Effector memory CD4-positive, alpha-beta T cell (primary cell): ENCODE results near the gene TMEM151B.
A peak's percentile ranks its signal among the peaks of the same experiment; 100 is the strongest.

Experiments
- DNase-seq, 3 donors: peaks; one replicate each; pipeline ENCODE4 v3.0.0-alpha.2; 2020
- H3K27ac ChIP-seq: 2 replicates; pipeline ENCODE4 v1.7.0; 2013; ENCODE audit warnings: mild to moderate bottlenecking, low read length, moderate library complexity; ENCODE audit not compliant: insufficient read depth, poor library complexity, severe bottlenecking
- H3K27me3 ChIP-seq: replicated peaks from 2 replicates; pipeline ENCODE4 v1.7.0; 2013; ENCODE audit warnings: mild to moderate bottlenecking, low read length; ENCODE audit not compliant: insufficient read depth, control insufficient read depth, poor library complexity, severe bottlenecking
- H3K36me3 ChIP-seq: 2 replicates; pipeline ENCODE4 v1.7.0; 2013; ENCODE audit warnings: mild to moderate bottlenecking, low read length, moderate library complexity; ENCODE audit not compliant: control insufficient read depth, insufficient read depth
- H3K4me1 ChIP-seq: 2 replicates; pipeline ENCODE4 v1.7.0; 2013; ENCODE audit warnings: low read length, mild to moderate bottlenecking; ENCODE audit not compliant: control insufficient read depth, insufficient read depth, poor library complexity, severe bottlenecking
- H3K4me3 ChIP-seq: 2 replicates; pipeline ENCODE4 v1.7.0; 2013; ENCODE audit warnings: low read length, low read depth, mild to moderate bottlenecking; ENCODE audit not compliant: insufficient read depth, poor library complexity, severe bottlenecking
- H3K9me3 ChIP-seq: 2 replicates; pipeline ENCODE4 v1.7.0; 2013; ENCODE audit warnings: mild to moderate bottlenecking, low read length, moderate library complexity; ENCODE audit not compliant: control insufficient read depth

Gene TMEM151B

DNA sequence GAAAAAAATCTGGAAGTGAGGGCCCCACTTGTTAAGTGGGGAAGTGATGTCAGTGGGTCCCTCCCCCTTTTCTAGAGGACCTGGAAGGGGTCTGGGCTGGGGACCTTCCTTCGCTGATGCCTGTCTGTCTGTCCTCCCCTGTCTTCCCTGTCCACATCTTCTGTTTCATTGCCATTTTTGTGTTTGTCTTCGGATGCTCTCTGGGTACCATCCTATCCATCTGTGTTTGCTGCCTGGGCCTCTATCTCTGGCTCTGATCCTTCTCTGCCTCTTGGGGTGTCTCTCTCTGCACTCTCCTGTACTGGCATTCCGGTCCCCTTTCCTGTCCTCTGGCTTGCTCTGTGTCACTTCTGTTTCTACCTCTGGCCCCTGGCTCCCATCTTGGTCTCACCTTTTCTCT lies 2.3 kb downstream of the TMEM151B start:
- no peaks in the 10 kb centered on the region for H3K36me3 ChIP-seq
- H3K4me3 ChIP-seq: no peak overlapping the region
- no peak for DNase-seq
- peaks cover 10% of the 10 kb centered on the region for H3K4me1 ChIP-seq
- peaks cover 47% of the 10 kb centered on the region for H3K27me3 ChIP-seq
- H3K9me3 ChIP-seq: no peaks in the 10 kb centered on the region
- H3K27ac ChIP-seq: no peak overlapping the region

DNA sequence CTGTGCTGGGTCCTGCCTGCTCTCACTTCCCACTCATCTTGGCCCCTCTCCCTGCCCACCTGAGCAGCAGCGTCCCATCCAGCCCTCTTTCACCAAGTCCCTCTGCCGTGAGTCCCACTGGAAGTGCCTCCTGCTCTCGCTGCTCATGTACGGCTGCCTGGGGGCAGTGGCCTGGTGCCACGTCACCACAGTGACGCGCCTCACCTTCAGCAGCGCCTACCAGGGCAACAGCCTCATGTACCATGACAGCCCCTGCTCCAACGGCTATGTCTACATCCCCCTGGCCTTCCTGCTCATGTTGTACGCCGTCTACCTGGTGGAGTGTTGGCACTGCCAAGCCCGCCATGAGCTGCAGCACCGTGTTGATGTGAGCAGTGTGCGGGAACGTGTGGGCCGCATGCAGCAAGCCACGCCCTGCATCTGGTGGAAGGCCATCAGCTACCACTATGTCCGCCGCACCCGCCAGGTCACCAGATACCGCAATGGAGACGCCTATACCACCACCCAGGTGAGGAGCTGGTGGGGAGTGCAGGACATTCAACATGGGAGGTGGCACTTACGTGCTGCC lies 2.8 kb downstream of the TMEM151B start:
- Histone ChIP-seq H3K4me3 (no peak overlapping the region), H3K27me3 (peaks cover 47% of the 10 kb centered on the region), H3K9me3 (no peaks in the 10 kb centered on the region), H3K4me1 (peaks cover 10% of the 10 kb centered on the region), H3K27ac (no peak overlapping the region), H3K36me3 (no peaks in the 10 kb centered on the region)
- DNase-seq: no peak

DNA sequence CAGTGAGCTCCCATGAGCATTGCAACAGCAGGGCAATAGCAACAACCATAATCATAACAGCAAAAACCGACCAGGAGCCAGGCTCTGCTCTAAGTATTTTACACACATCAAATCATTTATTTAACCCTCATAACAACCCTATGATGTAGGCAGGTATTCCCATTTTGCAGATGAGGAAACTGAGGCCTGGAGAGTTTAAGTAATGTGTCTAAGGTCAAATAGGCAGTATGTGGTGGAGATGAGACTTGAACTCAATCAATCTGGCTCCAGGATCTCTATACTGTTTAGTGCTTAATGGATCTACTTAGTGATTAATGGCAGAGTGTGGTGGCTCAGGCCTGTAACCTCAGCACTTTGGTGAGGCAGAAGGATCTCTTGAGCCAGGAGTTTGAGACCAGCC lies 3.4 kb downstream of the TMEM151B start:
- DNase-seq: no peak
- H3K27ac ChIP-seq: no peak overlapping the region
- H3K27me3 ChIP-seq: peaks cover 44% of the 10 kb centered on the region

DNA sequence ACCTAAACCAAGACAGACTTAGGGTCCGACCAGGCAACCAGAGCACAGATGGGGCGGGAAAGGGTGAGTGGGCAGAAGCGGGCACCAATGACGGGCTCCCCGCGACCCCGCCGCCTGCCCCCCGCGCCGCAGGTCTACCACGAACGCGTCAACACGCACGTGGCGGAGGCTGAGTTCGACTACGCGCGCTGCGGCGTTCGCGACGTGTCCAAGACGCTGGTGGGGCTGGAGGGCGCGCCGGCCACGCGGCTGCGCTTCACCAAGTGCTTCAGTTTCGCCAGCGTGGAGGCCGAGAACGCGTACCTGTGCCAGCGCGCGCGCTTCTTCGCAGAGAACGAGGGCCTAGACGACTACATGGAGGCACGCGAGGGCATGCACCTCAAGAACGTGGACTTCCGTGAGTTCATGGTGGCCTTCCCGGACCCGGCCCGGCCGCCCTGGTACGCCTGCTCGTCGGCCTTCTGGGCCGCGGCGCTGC lies 5.1 kb downstream of the TMEM151B start:
- Histone ChIP-seq H3K4me3 (peak overlapping the region; percentile 23), H3K4me1 (peaks cover 10% of the 10 kb centered on the region), H3K27ac (no peak overlapping the region), H3K36me3 (no peaks in the 10 kb centered on the region), H3K9me3 (no peaks in the 10 kb centered on the region), H3K27me3 (peaks cover 40% of the 10 kb centered on the region)
- no peak for DNase-seq

More for the DNA sequence above, 3.4 kb downstream of the TMEM151B start:
- Histone ChIP-seq H3K9me3 (no peaks in the 10 kb centered on the region), H3K4me1 (peaks cover 10% of the 10 kb centered on the region), H3K36me3 (no peaks in the 10 kb centered on the region), H3K4me3 (no peak overlapping the region)

DNA sequence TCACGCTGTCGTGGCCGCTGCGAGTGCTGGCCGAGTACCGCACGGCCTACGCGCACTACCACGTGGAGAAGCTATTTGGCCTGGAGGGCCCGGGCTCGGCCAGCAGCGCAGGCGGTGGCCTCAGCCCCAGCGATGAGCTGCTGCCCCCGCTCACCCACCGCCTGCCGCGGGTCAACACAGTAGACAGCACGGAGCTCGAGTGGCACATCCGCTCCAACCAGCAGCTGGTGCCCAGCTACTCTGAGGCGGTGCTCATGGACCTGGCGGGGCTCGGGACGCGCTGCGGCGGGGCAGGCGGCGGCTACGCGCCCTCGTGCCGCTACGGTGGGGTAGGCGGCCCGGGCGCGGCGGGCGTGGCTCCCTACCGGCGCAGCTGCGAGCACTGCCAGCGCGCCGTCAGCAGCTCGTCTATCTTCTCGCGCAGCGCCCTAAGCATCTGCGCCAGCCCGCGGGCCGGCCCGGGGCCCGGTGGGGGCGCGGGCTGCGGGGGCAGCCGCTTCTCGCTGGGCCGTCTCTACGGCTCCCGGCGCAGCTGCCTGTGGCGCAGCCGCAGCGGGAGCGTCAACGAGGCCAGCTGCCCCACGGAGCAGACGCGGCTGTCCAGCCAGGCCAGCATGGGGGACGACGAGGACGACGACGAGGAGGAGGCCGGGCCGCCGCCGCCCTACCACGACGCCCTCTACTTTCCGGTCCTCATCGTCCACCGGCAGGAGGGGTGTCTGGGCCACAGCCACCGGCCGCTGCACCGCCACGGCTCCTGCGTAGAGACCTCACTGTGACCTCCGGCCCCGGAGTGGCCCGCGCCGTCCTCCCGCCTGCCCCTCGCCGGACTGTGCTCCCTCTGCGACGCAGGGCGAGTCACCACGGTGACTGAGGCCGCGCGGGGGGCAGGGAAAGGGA lies 5.7 kb downstream of the TMEM151B start:
- H3K27ac ChIP-seq: no peak overlapping the region
- DNase-seq: no peak
- peak overlapping the region; percentile 23 for H3K4me3 ChIP-seq
- H3K4me1 ChIP-seq: peaks cover 9% of the 10 kb centered on the region
- no peaks in the 10 kb centered on the region for H3K36me3 ChIP-seq
- H3K9me3 ChIP-seq: no peaks in the 10 kb centered on the region
- H3K27me3 ChIP-seq: peaks cover 40% of the 10 kb centered on the region

DNA sequence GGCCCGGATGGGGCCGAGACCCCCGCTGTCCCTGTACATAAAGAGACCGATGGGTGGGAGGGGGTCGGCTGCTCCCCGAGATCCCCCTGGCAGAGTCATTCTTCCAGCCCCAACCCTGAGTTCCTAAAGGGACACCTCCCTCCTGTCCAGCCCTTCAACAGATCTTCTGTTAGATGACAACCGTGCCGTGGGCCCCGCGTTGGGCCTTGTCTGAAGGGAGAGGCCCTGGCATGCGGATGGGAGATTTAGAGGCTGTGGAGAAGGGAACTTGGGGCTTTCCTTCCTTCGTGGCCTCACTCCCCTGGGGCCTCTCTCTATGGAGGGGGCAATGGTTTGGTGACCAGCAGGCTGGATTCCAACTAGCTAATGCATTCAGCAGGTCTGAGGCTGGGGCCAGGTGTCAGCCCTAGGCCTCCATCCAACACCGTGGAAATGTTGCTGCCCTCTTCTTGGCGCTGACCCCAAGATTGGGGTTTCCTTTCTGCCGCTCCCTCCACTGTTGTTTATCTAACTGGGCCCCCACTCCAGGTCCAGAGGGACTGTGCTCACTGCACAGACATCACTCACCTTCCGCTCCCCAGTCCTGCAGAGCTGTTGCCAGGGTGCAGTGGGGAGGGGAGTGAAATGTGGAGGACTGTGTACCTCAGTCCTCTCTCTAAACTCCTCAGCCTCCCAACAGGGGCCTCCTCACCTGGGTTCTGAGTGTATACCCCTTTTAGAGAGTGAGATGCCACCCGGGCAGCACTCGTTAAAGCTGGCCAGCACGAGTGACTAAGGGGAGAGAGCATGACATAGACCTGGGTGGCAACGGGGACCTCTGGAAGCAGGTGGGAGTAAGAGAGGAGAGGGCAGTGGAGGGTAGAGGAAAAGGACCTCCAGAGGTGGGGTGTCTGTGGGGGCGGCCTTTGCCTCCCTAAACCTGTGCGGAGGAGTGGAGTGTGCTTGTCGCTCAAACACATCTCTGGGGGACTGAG lies 6.7 kb downstream of the TMEM151B start:
- DNase-seq: no peak

DNA sequence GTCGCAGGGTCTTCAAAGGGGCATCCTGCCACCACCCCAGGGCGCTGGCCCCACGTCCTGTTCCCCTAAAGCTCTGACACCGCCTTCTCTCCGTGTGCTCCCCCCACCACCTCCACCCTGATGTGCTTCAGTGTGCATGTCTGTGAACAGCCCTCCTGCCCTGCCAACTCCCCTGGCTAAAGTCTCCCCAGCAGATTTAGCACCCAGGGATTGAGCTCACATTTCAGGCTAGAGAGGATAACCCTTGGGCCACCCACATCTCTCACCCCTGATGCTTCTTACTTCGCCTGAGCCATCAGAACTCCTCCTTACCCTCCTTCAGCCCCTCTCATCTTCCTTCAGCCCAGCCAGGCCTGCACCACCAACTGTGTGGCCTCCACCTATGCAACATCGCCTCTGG lies 7.5 kb downstream of the TMEM151B start:
- peaks cover 25% of the 10 kb centered on the region for H3K27me3 ChIP-seq

More for the DNA sequence above, 6.7 kb downstream of the TMEM151B start:
- Histone ChIP-seq H3K4me3 (no peak overlapping the region), H3K9me3 (no peaks in the 10 kb centered on the region), H3K27ac (no peak overlapping the region), H3K36me3 (no peaks in the 10 kb centered on the region), H3K4me1 (peaks cover 5% of the 10 kb centered on the region), H3K27me3 (peaks cover 30% of the 10 kb centered on the region)

DNA sequence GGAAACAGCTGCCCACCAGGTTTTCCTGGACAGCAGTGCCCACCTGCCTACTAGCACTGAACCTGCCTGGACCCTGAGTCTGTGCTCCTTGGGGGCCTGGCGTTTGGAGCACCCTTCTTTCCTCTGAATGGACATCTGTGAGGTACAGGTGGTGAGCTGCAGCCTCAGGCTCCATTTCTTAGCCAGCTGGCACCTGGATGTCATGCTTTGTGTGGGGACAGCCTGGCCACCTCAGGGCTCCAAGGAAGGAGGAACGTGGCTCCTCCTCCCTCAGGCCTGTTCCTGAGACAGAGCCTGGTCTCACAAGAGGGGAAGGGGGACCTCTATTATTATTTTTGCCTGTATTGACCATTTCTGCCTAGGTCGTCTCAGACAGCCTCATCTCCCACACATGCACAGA lies 8.1 kb downstream of the TMEM151B start:
- peaks cover 5% of the 10 kb centered on the region for H3K4me1 ChIP-seq
- no peaks in the 10 kb centered on the region for H3K36me3 ChIP-seq
- no peaks in the 10 kb centered on the region for H3K9me3 ChIP-seq
- DNase-seq: no peak
- no peak overlapping the region for H3K4me3 ChIP-seq
- peaks cover 20% of the 10 kb centered on the region for H3K27me3 ChIP-seq
- no peak overlapping the region for H3K27ac ChIP-seq

More for the DNA sequence above, 7.5 kb downstream of the TMEM151B start:
- H3K36me3 ChIP-seq: no peaks in the 10 kb centered on the region
- no peak overlapping the region for H3K4me3 ChIP-seq
- no peak overlapping the region for H3K27ac ChIP-seq
- H3K9me3 ChIP-seq: no peaks in the 10 kb centered on the region
- DNase-seq: no peak
- H3K4me1 ChIP-seq: peaks cover 5% of the 10 kb centered on the region

DNA sequence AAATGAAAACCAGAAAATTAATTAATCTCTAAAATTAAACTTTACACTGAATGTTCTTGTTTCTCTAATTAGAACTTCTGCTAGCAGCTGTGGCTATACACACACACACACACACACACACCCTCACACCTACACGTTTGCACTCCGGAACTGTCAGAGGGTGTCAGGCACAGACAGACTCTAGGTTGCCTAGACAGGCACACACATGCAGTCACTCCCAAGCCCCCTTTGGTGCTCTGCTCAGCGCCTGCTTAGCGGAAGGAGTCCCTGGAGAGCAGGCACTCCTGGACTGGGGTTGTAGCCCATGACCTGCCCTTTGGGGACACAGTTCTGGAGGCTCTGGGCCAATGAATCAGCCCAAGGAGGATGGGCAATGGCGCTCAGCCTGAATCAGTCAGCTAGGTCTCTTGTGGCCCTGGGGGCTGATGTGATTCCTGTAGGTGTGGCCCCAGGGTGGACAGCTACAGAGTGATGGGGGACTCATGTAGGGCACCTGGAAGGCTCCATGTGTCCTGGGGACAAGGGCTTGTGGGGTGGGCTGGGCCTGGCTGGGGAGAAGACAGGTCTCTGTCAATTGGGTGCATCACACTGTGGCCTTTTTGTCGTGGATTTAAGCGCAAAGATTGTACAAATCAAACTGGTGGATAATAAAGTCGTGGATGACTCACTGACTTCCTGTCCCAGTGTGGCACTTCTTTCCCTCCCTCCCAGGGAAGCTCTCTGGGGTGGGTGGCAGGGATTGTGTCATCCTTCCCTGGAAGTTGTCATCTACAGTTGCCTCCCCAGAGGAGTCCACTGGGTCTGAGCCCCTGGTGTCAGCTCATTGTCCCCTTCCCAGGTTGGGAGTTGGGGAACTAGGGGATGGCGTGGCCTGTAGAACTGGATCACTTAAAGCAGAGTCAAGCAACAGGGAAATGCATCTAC lies 8.8 kb downstream of the TMEM151B start:
- H3K4me1 ChIP-seq: peaks cover 5% of the 10 kb centered on the region
- no peak overlapping the region for H3K27ac ChIP-seq
- H3K4me3 ChIP-seq: no peak overlapping the region
- peaks cover 20% of the 10 kb centered on the region for H3K27me3 ChIP-seq
- H3K9me3 ChIP-seq: no peaks in the 10 kb centered on the region
- no peak for DNase-seq
- H3K36me3 ChIP-seq: no peaks in the 10 kb centered on the region
